Measurements from ENCODE around the gene TP53INP2. TPM values are rescaled to one million over a fixed set of nuclear protein-coding genes. Genes with fewer than 3 reads are reported as not detected.
A peak's percentile ranks its signal among the peaks of the same experiment; 100 is the strongest.

The TP53INP2 gene
- total and polyA plus RNA-seq, 2 donors (not counting 3 experiments of a cell fraction or from before 2014, with no cell fraction given), result 18.3 to 30.5 TPM

DNA sequence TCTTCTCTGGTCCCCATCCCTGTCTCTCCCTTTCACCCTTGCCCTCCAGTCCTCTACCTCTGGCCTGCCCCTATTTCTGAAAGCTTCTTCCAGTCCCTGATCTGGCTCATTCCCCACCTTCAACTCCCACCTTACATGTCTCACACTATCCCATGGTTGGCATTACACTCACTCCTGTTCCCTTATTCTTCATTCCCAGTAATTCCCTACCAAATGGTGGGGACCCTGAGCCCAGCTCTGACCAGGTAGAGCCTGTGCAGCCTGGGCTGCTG, 6.4 kb downstream of the TP53INP2 start:
- no peak for DNase-seq (ENCODE audit: low read depth, low spot score)
- Histone ChIP-seq H2AFZ (ENCODE audit: low read depth, low read length) (no peak overlapping the region), H3K27ac (ENCODE audit: insufficient read depth, low read depth, low read length) (no peak overlapping the region), H3K4me3 (replicated peaks in 1 of 3; ENCODE audit: insufficient read depth in 1 of 3, low read depth in 1 of 3, low read length in 3 of 3) (no peak overlapping the region), H3K9ac (replicated peaks; ENCODE audit: extremely low read depth, insufficient read depth, low read length) (no peak overlapping the region), H3K4me1 (ENCODE audit: control insufficient read depth, extremely low read depth, insufficient read depth, low read length) (peaks cover 26% of the 10 kb centered on the region), H3K27me3 (ENCODE audit: control insufficient read depth in 2 of 2, insufficient read depth in 2 of 2, low read length in 2 of 2) (no peaks in the 10 kb centered on the region), H3K4me2 (ENCODE audit: insufficient read depth, low read length) (peak overlapping the region; percentile 76), H3K36me3 (ENCODE audit: control insufficient read depth in 2 of 2, extremely low read depth in 1 of 2, insufficient read depth in 2 of 2, low read length in 2 of 2) (peaks cover 0 to 6% of the 10 kb centered on the region in 2 experiments), H4K20me1 (replicated peaks; ENCODE audit: control insufficient read depth, extremely low read depth, insufficient read depth, low read length) (no peaks in the 10 kb centered on the region), H3K9me1 (replicated peaks; ENCODE audit: control insufficient read depth, extremely low read depth, insufficient read depth, low read length) (no peaks in the 10 kb centered on the region), H3K9me3 (replicated peaks; ENCODE audit: control insufficient read depth, insufficient read depth, low read length) (no peaks in the 10 kb centered on the region), H3K79me2 (ENCODE audit: control insufficient read depth, insufficient read depth, low read length) (no peaks in the 10 kb centered on the region)
- BruUV-seq (replicated peaks), result no TSS peak
- intact Hi-C loops (cut with micrococcal nuclease) (no loop called here), dilution Hi-C loops (cut with MboI; ENCODE audit: extremely low pct_ligation_motif_present, low sequenced_read_pairs) (no loop called here)
- CTCF ChIA-PET, result interaction anchor here (0.6 to 4.1 kb wide), 4 partner anchors 10 to 398 kb away, joined by 3 to 24 read pairs (median 7); no protein-coding TSS in a partner anchor
- POLR2A ChIA-PET, result no interaction called here
- TF ChIP-seq EZH2 (IDR thresholded peaks at IDR 0.05; ENCODE audit: borderline replicate concordance, low read depth, low read length, severe bottlenecking) (no peak), POLR2AphosphoS5 (IDR thresholded peaks at IDR 0.05; ENCODE audit: insufficient read depth, low read depth, low read length) (no peak), MYC (IDR thresholded peaks at IDR 0.05; ENCODE audit: low read depth, low read length) (no peak), POLR2A (IDR thresholded peaks at IDR 0.05; ENCODE audit: low read depth, low read length) (no peak), FOS (IDR thresholded peaks at IDR 0.05; ENCODE audit: borderline replicate concordance, insufficient read depth, low read length) (no peak), GATA2 (IDR thresholded peaks at IDR 0.05; ENCODE audit: insufficient read depth, insufficient read length, low read depth, low read length) (no peak), JUN (IDR thresholded peaks at IDR 0.05; ENCODE audit: borderline replicate concordance, insufficient read depth, insufficient read length, low read depth) (no peak)
- TF ChIP-seq, protein P1, sequence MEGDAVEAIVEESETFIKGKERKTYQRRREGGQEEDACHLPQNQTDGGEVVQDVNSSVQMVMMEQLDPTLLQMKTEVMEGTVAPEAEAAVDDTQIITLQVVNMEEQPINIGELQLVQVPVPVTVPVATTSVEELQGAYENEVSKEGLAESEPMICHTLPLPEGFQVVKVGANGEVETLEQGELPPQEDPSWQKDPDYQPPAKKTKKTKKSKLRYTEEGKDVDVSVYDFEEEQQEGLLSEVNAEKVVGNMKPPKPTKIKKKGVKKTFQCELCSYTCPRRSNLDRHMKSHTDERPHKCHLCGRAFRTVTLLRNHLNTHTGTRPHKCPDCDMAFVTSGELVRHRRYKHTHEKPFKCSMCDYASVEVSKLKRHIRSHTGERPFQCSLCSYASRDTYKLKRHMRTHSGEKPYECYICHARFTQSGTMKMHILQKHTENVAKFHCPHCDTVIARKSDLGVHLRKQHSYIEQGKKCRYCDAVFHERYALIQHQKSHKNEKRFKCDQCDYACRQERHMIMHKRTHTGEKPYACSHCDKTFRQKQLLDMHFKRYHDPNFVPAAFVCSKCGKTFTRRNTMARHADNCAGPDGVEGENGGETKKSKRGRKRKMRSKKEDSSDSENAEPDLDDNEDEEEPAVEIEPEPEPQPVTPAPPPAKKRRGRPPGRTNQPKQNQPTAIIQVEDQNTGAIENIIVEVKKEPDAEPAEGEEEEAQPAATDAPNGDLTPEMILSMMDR (IDR thresholded peaks at IDR 0.05; ENCODE audit: extremely low read depth in 1 of 2, insufficient read depth in 1 of 2, low read depth in 1 of 2, low read length in 2 of 2), result no peak
- TF ChIP-seq, protein P2, sequence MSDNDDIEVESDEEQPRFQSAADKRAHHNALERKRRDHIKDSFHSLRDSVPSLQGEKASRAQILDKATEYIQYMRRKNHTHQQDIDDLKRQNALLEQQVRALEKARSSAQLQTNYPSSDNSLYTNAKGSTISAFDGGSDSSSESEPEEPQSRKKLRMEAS (IDR thresholded peaks at IDR 0.05; ENCODE audit: insufficient read depth, insufficient read length), result no peak
- no peak for FAIRE-seq
